Measurements from ENCODE around the gene SLC5A9. TPM values are rescaled to one million over a fixed set of nuclear protein-coding genes. Genes with fewer than 3 reads are reported as not detected.
"Not testable (repeated sequence)": the region's sequence is repeated elsewhere in the genome, so short reads cannot be mapped to it uniquely, and the experiment has no call there.

Gene SLC5A9
- total RNA-seq, 1 donor: 0.10 TPM

DNA sequence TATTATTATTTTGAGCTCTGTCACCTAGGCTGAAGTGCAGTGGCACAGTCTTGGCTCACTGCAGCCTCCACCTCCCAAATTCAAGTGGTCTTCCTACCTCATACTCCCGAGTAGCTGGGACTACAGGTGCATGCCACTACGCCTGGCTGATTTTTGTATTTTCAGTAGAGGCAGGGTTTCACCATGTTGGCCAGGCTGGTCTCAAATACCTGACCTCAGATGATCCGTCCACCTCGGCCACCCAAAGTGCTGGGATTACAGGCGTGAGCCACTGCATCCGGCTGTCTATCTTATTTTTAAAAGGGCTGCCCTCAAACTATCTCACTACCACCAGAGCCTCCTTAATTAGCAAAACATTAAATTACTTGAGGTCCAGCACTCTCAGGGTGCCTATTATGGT, 71.6 kb downstream of the SLC5A9 start:
- H3K27me3 ChIP-seq (ENCODE audit: insufficient read depth, low read length); H3K9me3 ChIP-seq (ENCODE audit: low read depth, low read length); H3K4me3 ChIP-seq (ENCODE audit: low read length); H3K4me1 ChIP-seq (ENCODE audit: insufficient read depth, low read length): not testable (repeated sequence)

DNA sequence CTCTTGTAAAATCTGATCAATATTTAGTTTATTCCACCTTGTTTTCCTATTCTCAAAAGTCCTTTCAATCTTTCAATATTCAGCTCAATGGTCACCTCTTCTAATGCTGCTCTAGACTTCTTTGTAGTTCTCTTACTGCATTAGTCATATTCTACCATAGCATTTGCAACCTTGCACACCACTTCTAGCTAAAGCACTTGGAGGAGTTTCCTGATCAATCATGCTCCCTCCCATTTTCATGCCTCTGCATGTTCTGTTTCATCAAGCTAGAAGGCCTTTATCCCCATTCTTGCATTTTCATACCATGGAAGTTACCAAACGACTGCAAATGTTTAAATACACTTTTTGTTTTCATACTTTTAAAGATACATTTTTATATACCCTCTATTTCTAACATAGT, 72.1 kb downstream of the SLC5A9 start:
- Histone ChIP-seq H3K9me3 (ENCODE audit: low read depth, low read length) (no peaks in the 10 kb centered on the region), H3K4me3 (ENCODE audit: low read length) (no peak overlapping the region), H3K4me1 (ENCODE audit: insufficient read depth, low read length) (no peaks in the 10 kb centered on the region), H3K27me3 (ENCODE audit: insufficient read depth, low read length) (no peaks in the 10 kb centered on the region)

Other genes with a start within 250 kb of the SLC5A9 start
- gene TRABD2B, start 225.3 kb upstream of the SLC5A9 start, total RNA-seq: not detected
- 4.7 TPM for gene SPATA6, start 249.5 kb downstream of the SLC5A9 start, total RNA-seq

Measured in mononuclear cell (primary cell).